Middle frontal gyrus (tissue), 1 donor: ENCODE data around the gene SLC25A29.

ENCODE experiments used
- DNase-seq: peaks from one replicate; pipeline ENCODE4 v3.0.0-alpha.2; 2015; ENCODE audit warnings: low spot score; ENCODE audit errors: extremely low spot score

The SLC25A29 gene

DNA sequence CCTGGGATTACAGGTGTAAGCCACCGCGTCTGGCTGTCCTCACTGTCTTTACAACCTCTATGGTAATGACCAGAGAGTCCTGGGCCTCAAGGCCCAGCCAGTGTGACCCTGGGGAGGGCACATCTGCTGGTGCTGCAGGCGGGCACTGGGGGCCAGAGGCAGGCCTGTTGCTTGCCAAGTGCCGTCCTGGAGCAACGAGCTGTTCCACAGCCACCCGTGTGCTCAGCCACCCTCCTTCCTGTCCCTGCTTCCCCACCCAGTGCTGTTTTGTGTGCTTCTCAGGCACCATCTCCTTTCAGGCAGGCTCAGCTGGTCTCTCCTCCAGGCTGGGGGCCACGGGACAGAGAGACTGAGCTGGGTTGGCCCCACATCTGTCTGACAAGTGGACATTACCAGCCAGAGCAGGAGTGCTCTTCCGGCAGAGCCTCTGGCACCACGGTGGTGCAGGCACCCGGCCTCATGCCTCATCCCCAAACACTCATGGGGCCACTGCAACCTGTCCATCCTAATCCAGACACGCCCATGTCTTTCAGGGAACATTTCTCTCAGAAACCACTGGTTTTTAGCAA is 25.9 kb upstream of the SLC25A29 start:
- DNase-seq, result no peak

DNA sequence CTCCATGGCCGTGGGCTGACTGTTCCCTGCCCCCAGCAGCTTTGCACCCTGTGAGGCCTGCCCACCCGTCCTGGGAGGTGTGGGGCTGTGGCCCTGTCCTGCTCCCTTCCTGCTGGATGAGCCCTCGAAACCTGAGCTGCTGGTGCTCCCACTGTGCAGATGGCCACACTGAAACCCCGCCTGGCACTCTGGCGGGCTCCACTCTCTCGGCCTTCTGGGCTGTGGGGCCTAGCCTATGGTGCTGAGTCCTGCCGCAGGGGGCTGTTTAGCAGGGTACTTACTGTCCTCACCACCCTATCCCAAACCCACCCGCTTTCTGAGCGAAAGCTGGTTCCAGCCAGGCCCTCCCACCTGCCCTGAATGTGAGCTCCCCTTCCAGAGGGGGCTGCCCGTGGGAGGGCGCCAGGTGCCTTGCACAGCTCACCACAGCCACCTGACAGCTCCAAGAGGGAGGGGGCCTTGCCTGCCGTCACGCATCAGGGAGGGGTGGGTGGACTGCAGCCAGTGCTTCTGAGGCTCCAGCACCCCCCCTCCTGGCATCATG is 24.2 kb upstream of the SLC25A29 start:
- DNase-seq, result no peak

DNA sequence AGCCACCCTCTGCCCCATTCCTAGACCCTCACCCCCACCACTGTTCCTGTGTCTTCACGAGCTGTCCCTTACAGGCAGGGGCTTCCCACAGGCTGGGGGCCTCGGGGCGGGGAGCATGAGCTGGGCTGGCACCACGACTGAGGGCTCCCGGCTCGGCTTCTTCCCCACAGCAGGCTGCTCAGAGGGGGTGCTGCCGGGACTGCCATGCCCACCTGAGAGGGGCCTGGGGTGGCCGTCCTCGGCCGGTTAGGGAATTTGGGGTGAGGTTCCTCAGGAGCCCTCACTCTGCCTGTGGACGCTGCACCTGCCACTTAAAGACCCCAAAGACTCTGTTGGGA is 23.7 kb upstream of the SLC25A29 start:
- DNase-seq, result no peak

DNA sequence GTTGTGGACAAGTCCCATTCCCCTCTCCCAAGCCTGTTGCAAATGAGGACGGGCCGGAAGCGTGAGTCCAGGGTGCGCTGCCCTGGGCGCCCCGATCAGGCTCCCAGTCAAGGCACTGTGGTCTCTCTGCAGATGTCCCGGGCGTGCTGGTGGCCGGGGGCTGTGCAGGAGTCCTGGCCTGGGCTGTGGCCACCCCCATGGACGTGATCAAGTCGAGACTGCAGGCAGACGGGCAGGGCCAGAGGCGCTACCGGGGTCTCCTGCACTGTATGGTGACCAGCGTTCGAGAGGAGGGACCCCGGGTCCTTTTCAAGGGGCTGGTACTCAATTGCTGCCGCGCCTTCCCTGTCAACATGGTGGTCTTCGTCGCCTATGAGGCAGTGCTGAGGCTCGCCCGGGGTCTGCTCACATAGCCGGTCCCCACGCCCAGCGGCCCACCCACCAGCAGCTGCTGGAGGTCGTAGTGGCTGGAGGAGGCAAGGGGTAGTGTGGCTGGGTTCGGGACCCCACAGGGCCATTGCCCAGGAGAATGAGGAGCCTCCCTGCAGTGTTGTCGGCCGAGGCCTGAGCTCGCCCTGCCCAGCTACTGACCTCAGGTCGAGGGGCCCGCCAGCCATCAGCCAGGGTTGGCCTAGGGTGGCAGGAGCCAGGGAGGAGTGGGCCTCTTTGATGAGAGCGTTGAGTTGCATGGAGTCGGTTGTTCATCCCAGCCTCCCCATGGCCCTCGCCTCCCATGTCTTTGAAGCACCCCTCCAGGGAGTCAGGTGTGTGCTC is 23.2 kb upstream of the SLC25A29 start:
- DNase-seq, result no peak

DNA sequence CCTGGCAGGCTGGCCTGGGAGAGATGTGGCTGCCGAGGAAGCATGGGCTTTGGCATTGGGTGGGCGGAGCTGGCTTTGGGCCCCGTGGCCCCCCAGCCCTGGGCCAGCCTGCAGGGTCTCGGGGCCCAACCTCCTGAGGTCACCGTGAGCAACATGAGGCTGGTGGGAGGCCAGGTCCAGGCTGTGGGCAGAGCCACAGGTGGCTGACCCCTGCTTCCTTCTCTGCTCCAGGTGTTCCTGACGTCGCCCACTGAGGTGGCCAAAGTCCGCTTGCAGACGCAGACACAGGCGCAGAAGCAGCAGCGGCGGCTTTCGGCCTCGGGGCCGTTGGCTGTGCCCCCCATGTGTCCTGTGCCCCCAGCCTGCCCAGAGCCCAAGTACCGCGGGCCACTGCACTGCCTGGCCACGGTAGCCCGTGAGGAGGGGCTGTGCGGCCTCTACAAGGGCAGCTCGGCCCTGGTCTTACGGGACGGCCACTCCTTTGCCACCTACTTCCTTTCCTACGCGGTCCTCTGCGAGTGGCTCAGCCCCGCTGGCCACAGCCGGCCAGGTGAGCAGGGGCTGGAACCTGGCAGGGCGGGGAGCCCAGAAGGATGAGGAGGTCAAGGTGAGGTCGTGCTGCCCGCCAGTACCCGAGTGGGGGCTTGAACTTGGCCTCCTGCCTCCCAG is 22.4 kb upstream of the SLC25A29 start:
- DNase-seq, result no peak

DNA sequence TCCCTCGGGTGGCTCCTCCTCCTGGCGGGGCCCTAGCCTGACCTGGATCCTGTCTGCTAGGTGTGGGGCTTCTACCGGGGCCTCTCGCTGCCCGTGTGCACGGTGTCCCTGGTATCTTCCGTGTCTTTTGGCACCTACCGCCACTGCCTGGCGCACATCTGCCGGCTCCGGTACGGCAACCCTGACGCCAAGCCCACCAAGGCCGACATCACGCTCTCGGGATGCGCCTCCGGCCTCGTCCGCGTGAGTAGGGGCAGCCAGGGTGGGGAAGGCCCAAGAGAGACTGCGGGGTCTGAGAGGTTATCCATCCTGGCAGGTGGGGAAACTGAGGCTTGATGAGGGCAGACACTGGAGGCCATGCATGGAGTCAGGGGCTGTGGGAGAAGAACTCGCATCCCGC is 20.9 kb upstream of the SLC25A29 start:
- no peak for DNase-seq

DNA sequence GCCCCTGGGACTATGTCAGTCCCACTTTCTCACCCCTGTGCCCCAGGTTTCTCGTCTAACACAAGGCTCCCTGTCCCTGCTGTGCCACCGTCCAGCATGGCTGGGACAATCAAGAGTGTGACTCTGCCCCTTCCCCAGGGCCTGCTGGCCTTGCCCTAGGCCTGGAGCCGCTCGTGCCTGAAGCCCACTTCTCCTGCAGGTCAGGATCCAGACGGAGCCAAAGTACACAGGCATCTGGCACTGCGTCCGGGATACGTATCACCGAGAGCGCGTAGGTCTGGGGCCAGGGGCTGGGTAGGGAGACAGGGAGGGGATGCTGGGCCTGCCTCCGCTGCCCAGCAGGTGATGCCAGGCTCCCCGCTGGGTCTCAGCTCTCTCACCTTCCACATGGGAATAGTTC is 19.7 kb upstream of the SLC25A29 start:
- no peak for DNase-seq

DNA sequence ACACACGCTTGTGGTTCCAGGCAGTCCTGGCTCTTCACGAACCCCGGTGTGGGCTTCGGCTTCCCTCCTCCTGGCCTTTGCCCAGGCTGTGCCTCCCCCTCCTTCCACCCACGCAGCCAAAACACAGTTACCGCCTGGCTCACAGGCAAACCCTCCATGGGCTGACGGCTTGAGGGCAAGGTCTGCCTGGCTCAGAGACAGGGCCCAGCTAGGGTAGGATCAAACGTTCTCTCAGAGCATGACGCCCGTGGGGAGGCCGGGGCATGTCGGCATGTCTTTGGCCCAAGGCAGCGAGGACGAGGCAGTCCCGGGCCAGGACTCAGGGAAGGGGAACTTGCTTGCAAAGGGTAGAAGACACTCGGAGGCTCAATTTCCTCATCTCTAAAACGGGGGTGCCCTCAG is 19.0 kb upstream of the SLC25A29 start:
- DNase-seq, result no peak

DNA sequence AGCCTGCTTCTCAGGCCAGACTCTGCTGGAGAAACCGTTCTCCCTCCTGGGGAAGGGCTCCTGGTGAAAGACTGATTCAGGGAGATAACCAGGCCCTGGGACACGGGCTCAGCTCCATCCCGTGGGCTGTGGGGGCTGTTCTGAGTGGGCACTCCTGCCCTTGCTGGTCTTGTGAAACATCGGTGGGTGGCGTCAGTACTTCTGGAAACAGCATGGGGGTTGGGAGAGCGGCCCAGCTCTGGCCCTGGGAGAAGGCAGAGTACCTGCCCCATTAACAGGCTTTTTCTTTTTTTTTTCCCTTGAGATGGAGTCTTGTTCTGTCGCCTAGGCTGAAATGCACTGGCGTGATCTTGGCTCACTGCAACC is 17.7 kb upstream of the SLC25A29 start:
- DNase-seq, result no peak

DNA sequence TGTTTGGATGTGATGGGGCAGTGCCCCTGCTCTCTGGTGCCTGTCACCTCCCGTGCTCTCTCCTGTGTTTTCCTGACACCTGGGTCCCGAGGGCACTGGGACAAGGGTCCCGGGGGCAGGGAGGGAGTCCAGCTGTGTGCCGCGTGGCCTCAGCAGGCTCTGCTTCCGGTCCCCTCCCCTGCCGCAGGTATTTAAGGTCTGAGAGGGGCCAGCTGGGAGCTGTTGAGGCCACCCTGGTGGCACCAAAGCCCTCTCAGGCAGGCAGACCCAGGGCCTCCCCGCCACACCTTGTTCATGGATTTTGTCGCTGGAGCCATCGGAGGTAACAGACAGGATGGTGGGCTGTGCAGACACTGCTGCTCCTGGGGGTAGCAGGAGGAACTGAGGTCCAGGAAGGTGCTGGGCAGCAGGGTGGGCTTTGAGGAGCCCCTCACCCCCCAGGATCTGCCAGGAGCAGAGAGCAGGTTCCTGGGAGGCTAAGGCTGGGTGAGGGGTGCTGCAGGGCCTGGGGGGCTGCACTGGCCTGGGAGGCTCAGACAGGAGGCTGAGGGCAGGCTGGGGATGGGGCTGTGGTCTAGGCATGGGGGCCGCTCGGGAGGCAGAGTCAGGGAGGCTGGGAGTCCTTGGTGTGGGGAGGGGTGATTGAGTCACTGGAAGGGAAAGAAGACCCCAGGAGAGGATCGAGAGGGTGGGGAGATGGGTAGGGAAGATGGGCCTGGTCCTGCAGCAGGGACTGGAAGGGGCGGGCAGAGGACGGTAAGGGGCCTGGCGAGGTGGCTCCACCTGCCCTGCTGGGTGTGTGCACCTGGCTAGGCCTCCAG is 17.1 kb upstream of the SLC25A29 start, which contains the start of gene SLC25A47:
Gene SLC25A47 (plus strand): TSS at position 219 of the 821 bp plus-strand sequence. CDS start 76 bp downstream, at position 295.
- no peak for DNase-seq

DNA sequence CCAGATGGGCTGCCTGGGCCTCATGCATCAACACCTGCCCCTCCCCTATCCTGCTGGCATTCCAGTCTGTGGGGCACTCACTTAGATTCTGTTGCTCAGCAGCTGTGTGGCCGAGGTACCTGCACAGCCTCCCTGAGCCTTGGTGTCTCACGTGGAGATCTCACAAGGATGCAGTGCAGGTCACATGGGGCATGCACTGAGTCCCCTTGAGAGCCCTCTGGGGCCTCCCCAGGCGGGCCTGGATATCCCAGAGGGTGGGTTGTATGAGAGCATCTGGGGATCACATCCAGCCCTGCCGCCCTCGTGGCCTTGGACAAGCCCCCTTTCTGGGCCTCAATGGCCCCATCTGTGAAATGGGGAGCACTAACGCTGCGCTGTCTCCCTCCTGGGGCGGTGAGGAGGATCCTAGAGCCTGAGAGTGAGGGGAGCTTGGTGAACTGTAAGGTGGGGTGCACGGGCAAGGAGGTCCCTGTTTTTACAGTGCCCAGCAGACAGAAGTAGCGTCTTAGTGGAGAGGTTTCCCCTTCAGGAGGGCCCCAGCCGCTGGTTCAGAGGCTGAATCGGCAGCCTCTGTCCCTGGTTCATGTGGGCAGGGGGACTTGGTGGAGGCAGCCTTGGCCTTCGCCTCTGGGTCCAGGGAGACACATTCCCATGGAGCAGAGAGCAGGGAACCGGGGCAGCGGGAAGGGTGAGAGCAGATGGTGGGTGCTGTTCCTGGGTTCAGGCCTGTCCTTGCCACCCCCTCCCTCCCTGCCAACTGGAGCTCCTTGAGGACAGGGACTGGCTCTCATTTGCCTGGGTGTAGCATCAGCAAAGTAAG is 16.1 kb upstream of the SLC25A29 start:
- no peak for DNase-seq

DNA sequence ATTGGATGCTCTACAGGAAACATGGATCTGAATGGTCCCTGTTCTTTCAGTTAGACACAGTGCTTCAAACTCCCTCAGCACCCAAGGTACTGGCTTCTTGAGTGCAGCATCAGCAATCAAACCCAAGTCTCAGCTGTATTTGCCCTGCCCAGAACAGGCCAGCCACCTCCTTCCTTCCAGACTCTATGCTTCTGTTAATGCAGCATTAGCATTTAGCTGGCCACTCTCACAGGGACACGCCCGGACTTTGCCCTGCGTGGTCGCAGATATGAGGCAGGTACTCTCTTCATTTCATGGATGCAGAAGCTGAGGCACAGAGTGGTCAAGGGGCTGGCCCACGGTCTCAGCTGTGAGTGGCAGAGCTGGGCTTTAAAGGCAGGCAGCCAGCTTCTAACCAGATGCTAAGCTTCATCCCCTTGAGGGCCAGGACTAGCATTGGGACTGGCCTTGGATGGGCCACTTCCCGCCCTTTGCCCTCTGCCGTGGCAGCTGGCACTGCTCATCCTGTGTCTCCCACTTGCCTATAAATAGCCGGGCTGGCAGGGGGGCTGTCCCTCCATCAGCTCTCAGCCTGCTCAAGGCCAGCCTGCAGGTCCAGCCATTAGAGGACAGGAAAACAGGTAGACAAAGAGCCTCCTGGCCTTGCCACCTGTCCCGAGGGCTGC is 15.4 kb upstream of the SLC25A29 start:
- no peak for DNase-seq

DNA sequence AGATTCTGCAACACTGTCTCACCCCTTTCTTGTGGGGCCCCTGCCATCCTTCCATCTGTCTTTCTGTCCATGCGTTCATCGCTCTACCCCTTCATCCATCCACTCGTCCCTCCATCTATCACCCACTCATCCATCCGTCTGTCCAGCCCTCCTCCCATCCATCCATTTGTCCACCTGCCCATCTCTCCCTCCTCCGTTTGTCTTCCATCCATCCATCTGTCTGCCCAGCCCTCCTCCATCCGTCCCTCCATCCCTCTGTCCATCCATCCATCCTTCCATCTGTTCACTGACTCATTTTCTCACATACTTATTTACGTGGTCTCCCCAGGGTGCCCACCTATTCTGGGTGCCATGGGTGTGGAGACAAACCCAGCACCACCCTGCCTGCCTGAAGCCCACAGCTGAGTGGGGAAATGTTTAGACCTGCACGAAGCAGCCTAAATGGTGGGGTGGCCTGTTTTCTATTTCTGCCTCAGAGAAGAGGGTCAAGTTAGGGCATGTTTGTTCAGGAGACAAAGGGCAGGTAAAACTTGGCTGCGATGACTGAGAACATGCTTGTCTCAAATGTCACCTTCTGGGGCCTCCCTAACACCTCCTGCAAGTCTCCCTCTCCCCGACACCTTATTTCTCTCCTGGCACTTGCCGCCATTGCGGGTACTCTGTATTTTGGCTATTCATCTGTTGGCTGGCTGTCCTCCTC is 14.1 kb upstream of the SLC25A29 start:
- no peak for DNase-seq

DNA sequence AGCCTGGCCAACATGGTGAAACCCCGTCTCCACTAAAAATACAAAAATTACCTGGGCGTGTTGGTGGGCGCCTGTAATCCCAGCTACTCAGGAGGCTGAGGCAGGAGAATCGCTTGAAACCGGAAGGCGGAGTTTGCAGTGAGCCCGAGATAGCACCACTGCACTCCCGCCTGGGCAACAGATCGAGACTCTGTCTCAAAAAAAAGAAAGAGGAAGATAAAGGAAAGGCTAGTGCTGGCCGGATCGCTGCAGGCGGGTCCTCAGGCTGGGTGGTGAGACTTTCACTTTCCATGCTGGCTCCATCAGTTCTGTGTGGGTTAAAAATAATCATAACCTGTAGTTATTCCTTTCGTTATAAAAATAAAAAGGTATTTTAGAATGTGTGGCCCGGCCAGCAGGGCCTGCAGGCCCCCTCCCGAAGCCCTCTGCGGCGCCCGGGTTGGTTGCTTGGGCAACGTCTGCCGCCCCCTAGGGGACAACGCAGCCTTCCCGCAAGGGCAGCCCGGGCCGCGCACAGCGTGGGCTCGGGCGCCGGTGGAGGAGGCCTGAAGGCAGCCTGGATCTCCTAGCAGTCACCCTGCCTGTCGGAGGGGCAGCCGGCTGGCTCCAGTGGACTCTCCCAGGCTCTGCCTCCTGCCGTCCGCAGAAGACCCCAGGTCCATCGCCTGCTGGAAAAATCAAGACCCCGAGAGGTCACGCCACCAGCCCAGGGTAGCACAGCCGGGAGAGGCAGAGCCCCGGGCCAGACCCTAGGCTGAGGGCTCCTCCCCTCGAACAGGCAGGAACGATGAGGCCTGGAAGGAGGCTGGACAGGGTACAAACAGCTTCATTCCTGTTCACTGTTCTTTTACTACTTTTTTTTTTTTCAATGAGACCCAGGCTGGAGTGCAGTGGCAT is 11.9 kb upstream of the SLC25A29 start:
- DNase-seq, result no peak

DNA sequence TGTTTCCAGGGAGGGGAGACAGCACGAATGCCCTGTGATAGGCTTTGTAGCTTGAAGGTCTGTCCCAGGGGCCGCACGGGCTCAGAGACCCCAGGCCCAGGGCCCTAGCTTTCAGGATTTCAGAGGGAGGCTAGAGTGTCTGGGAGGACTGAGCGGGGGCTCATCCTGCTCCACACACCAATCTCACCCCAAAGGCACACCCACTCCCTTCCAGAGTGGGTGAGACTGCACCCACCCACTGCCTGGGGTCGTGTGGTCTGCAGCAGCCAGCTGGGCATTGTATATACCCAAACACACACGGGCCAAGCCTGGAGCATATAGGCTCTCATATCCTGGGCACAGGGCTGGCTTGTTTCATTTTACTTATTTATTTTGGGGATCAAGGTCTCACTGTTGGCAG is 11.1 kb upstream of the SLC25A29 start:
- no peak for DNase-seq

DNA sequence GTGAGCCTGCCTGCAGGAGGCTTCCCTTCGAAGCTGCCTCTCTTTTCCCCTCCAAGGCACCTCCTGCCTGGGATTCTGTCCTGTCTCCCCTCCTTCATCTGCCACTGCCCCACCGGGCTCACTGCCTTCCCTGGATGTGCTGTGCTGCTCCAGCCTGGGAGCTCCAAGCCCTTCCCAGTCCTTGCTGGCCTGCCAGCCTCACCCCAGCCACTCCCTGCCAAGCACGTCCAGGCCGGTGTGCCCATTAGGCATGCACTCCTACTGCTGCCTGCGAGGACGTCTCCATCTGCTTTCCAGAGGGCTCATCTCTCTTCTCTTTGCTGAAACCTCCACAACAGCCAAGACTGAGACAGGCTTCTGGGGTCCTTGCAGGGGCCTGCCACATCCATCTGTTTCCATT is 8.5 kb upstream of the SLC25A29 start:
- no peak for DNase-seq

DNA sequence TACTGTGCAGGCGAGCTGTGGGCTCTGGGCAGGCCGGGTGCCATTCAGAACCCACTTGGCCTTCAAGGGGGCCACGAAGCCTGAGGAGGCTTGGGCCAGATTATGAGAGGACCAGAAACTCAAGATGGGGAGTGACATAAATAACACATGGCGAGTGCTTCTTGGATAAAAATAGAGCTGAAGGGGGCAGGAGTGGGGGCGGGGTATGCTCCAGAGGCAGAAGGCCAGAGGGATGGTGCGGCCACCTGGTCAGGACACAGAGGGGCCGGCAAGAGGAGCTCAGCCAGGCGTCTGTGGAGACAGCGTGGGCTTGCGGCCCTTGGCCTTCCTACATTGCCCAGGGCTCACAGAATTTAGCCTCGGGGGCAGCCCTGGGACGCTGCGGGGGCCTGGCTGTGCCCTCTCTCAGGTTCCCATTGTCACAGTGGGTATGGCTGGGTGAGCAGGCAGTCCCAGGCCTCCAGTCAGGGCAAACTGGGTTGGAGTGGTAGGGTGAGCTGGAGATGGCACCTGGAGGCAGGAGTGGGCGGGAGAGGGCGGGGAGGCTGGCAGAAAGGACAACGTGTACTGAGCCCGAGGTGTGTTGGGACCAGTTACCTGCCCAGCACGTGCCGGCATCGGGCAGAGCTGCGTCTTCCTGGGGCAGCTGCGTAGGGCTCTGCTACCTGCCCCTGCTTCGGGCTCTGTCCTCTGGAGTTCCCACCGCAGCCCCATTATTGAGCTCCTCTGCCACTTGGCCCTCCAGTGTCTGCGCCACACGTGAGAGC is 7.4 kb upstream of the SLC25A29 start:
- DNase-seq, result no peak

DNA sequence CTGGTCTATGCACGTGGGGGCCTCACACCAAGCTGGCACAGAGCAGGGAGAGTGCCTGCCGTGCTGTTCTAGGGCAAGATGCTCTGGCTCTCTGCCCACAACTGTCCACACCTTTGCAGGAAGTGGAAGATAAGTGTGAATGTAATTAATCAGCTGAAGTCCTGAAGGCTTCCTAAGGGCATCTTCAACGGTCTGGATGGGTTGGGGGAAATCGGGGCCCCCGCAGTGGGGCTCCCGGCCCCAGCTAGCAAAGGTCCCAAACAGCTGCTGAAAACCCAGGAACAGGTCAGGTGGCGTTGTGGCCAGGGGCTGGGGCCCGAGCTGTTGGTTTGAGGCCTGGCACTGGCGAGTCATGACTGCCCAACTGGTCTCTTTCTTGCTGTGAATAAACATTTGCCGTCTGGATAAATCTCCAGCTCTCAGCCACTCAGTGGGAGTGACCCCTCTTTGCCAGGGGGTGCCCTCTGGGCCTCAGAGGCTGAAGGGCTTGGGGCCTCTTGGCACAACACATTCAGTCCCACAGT is 6.7 kb upstream of the SLC25A29 start:
- DNase-seq, result no peak
